ENCODE results near the gene DGCR8. TPM values are rescaled to one million over a fixed set of nuclear protein-coding genes. Genes with fewer than 3 reads are reported as not detected.
"Not testable (repeated sequence)": the region's sequence is repeated elsewhere in the genome, so short reads cannot be mapped to it uniquely, and the experiment has no call there.

Gene DGCR8
- total RNA-seq, 1 experiment from 2014 or later = 15.2 TPM

DNA sequence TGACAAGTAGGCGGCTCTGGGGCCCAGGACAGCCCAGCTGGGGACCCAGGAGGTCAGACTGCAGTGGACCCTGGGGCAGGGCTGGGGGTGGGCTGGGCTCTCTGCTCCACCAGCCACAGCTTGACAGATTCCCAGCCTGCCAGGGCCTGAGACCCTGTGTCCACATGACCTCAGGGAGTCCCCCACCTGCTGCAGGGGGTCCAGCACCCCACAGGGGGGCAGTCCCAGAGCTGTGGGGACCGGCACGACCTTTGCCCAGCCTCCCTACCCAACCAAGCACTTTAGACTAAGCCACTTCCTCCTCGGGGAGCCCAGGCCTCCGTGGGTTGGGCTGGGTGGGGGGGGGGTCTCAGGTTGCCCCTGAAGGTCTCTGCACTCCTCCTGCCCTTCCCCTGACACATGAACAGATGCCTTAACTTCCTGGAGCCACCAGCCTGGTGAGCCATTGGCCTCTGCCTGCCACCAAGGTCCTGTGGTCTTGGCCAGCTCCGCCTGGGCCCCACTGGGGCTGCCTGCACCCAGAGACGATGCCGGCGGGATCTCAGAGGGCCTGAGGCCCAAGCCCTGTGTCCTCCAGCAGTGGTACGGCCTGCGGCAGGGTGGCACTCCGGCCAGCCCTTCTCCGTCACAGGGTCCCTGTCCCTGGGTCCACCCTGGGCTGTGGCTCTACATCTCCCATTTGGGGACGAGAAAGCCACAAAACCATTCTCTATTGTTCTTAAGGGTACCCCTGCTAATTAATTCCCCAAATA lies 67.4 kb downstream of the DGCR8 start:
- DNase-seq (ENCODE audit: extremely low read depth, low read depth) = no peak

GRCh38 chr22:20148414-20148813 lies 68.4 kb downstream of the DGCR8 start:
- no peak for DNase-seq (ENCODE audit: extremely low read depth, low read depth)

DNA sequence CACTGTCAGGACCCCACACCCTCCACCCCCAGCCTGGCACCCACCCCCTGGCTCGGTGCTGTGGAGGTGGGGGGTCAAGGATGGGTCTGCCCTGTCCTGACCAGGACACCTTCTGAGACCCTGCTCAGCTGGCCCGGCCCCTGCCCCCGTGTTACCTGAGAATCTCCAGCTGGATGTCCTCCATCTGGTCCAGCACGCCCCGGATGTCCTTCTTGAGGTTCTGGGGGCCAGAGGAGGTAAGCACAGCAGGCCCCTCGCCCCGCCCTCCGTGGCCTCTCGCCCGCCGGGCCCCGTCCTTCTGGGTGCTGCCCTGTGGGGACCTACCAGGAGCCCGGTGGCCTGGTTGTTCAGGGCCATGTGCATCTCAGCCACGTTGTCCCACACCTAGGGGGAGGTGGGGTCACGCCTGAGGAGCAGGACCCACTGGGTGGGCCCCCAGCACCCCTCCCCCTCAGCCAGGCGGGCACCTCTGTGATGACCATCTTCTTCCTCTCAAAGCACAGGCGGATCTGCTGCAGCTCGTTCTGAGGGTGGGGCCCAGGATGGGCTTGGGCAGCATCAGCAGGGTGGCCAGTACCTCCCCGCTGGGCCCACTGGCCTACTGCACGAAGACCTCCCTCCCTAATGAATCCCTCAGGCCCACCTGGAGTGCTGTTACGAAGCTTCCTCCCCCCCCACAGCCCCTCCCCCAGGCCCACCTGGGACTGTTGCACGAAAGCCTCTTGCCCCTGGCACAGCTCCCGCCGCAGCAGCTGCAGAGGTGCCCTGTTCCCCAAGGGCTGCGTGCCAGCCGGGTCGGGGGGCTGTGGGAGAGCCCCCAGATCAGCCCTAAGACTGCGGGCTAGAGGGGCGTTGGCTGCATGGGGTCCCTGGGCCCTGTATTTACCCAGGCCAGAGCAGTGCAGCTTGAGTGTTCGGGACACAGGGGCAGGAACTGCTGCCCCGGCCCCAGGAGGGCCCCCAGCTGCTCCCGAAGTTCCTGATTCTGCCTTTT lies 69.5 kb downstream of the DGCR8 start:
- no peak for DNase-seq (ENCODE audit: extremely low read depth, low read depth)

GRCh38 chr22:20150381-20151275 lies 70.6 kb downstream of the DGCR8 start, which contains the start of gene CCDC188:
Gene CCDC188 (minus strand): TSS chr22:20151055. CDS start chr22:20150986, 69 bp downstream.
- no peak for DNase-seq (ENCODE audit: extremely low read depth, low read depth)

- DNase-seq (ENCODE audit: extremely low read depth, low read depth) = no peak
Observed at GRCh38 chr22:20151276-20151588, 71.2 kb downstream of the DGCR8 start.

- no peak for DNase-seq (ENCODE audit: extremely low read depth, low read depth)
Observed at GRCh38 chr22:20152464-20152890, 72.4 kb downstream of the DGCR8 start.

GRCh38 chr22:20153945-20154344 lies 73.9 kb downstream of the DGCR8 start:
- no peak for DNase-seq (ENCODE audit: extremely low read depth, low read depth)

- no peak for DNase-seq (ENCODE audit: extremely low read depth, low read depth)
Observed at GRCh38 chr22:20154602-20155187, 74.7 kb downstream of the DGCR8 start.

DNA sequence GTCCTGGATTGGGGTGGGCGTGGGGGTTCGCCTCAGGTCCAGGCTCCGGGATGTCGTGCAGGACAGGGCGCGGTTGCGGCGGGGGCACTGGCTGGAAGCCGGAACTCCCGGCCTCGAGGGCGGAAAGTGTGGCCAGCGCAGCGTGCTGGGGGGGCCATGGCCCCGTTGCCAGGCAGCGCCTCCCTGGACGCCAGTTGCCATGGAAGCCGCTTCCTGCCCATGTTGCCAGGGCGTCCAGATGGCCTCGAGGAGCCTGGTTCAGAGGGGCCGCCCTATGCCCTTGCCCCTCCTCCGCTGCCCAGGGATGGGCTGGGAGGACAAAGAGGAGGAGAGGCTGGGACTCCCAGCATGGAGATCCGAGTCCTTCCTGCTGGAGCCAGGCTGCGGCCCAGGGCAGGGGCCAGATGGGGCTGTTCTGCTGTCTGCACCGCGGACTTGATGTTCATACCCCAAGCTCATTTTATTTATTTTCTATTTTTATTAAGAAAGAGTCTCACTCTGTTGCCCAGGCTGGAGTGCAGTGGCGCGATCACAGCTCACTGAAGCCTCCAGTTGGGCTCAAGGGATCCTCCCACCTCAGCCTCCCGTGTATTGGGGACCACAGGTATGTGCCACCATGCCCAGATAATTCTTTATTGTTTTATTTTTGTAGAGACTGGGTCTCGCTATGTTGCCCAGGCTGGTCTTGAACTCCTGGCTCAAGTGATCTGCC lies 75.4 kb downstream of the DGCR8 start:
- no peak for DNase-seq (ENCODE audit: extremely low read depth, low read depth)

GRCh38 chr22:20156042-20156389 lies 76.0 kb downstream of the DGCR8 start:
- DNase-seq (ENCODE audit: extremely low read depth, low read depth) = no peak

GRCh38 chr22:20156611-20157429 lies 76.8 kb downstream of the DGCR8 start:
- DNase-seq (ENCODE audit: extremely low read depth, low read depth) = peak; percentile 52

GRCh38 chr22:20157430-20158183 lies 77.6 kb downstream of the DGCR8 start:
- no peak for DNase-seq (ENCODE audit: extremely low read depth, low read depth)

DNA sequence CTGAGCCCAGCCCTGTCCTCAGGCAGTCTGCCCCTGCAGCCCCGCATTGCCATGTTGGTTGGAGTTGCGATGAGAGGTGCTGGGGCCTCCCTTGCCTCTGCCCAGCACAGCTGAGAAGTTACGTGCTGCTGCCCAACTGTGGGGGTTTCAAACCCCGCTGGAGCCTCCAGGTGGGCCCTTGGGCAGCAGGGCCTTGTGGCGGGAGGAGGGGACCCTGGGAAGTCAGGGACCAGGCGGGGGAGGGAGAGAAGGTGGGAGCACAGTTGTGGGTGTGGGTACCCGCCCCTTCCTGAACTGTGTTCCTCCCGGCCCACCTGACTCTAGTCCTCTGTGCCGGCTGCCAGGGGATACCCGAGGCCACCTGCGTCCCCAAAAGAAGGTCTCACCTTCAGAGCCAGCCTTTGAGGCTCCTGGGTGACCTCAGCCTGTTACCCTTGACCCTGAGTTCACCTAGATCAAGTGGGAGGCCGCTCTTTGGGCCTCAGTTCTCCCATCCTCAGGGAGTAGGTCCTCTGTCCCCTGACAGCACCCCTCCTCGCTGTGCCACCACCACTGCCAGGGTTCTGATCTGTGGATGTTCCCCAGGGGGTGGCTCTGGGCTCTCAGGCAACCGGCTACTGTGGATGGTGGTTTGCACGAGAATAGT lies 78.5 kb downstream of the DGCR8 start:
- DNase-seq (ENCODE audit: extremely low read depth, low read depth) = no peak

DNA sequence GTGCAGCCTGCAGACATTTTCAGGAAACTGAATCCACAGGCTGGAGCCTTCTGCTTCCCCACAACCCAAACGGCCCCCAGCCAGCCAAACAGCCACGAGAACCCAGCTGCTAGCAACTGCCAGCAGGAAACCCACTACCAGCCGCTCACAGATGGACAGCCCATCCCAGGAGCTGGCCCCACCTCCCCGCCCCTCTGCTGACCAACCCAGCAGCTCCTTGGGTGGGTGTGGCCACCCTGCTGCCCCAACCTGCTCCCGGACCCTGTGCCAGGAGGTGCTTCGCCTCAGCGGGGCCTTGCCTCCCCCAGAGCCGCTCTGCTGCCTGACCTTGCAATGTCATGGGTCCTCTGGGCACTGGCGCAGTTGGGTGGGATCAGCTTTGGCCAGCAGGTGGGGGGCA lies 79.0 kb downstream of the DGCR8 start:
- no peak for DNase-seq (ENCODE audit: extremely low read depth, low read depth)

- not testable (repeated sequence) for DNase-seq (ENCODE audit: extremely low read depth, low read depth)
Observed at GRCh38 chr22:20159531-20159930, 79.5 kb downstream of the DGCR8 start.

DNA sequence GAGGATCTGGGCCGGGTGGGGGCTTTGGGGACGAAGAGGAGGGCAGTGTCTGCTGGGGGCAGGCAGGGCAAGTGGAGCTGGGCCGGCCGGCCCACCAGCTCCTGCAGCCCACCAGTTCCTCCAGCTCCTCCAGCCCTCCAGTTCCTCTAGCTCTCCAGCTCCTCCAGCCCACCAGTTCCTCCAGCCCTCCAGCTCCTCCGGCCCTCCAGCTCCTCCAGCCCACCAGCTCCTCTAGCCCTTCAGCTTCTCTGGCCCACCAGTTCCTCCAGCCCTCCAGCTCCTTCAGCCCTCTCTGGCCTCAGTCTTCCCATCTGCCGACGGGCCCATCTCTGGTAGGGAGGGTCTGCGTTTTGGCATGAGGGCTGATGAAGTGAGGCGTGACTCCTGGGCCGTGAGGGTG lies 80.0 kb downstream of the DGCR8 start:
- no peak for DNase-seq (ENCODE audit: extremely low read depth, low read depth)

Measured in NCI-H460 (cell line).